HG03066 (cell line): ENCODE measurements around the gene PDP2.

Experiments used
- ATAC-seq: cut with Tn5 transposase; IDR thresholded peaks from one replicate; pipeline ENCODE4 v1.9.1; 2021; ENCODE audit warnings: low read depth; ENCODE audit not compliant: unreplicated experiment

The PDP2 gene

DNA sequence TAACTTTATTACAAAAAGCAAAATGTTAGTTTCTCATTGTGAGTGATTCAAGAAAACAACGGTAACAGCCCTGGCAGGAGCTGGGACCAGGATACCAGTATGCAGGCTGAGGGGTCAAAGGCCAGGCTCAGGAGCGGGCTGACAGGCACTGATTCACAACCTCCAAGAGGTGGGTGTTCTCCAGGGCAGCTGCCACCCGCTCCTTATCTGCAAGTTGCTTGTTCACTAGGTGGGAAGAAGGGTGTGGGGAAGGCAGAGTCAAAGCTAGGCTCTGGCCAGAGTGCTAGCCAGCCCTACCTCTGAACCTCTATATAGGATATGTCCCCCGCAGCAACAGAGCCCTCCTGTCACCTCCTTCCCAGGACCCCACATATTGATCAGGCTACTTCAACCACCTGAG, 51.8 kb downstream of the PDP2 start:
- ATAC-seq: no peak

DNA sequence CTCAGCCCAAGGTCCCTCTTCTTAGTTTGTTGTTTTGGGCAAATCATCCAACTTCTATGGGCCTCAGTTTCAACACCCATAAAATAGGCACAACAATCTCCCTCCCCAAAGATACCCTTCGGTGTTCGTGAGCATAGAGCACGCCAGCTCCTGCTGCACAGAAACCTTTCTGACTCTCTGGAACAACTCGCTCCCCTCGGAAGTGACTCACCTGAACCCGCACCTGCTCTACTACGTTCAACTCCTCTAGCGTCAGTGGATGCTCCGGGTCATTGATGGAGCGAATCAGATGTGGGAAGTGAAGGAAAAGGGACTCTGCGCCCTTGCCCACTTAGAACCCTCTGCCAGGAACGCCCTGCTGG, 53.4 kb downstream of the PDP2 start:
- ATAC-seq: peak; percentile 11

GRCh38 chr16:66934138-66934838, 54.0 kb downstream of the PDP2 start, which contains the start of gene CIAO2B:
Gene CIAO2B, minus strand, starts transcription at chr16:66934402. Its CDS starts 38 bp downstream, at chr16:66934364.
- ATAC-seq: peak; percentile 76

GRCh38 chr16:66934839-66935313, 54.6 kb downstream of the PDP2 start:
- peak; percentile 27 for ATAC-seq

- no peak for ATAC-seq
Observed at GRCh38 chr16:66935314-66936011, 55.1 kb downstream of the PDP2 start, which contains the start of gene CES2. Gene CES2, plus strand, starts transcription at chr16:66935516. Its CDS starts 120 bp downstream, at chr16:66935636.

DNA sequence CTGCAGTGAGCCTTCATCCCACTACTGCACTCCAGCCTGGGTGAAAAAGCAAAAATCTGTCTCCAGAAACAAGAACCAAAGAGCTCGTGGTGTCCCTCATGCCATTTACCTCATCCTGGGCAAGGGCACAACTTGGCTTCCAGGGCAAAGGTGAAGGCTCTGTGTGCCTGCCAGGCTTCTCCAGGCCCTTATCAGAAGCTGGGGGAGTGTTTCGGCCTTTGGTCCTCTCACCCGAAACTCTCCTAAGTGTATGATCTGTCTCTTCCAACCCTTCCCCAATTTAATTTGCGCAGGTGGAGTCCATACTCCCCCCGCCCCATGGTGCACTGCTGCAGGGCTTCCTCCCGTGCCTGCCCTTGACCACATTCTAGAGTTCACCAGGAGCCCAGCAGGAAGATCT, 56.1 kb downstream of the PDP2 start:
- ATAC-seq: no peak

DNA sequence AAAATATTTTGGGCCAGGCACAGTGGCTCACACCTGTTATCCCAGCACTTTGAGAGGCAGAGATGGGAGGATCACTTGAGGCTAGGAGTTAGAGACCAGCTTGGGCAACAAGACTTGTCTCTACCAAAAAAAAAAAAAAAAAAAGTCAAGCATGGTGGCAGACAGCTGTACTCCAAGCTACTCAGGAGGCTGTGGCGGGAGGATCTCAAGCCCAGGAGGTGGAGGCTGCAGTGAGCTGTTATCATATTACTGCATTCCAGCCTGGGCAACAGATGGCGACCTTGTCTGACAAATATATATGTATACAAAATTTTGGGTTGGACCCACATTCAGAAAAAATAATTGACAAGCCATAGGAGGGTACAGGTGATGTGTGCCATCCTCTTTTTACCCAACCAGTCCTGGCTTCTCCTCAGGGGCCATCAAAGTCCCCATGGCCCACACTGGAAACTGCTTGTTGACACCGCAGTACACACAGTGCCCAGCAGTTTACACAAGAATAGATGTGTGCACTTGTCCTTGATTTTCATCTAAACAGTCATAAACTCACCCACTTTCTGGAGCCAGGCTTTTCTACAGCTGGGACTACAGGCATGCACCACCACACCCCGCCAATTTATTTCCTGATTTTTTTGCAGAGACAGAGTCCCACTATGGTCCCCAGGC, 56.7 kb downstream of the PDP2 start:
- ATAC-seq: no peak

DNA sequence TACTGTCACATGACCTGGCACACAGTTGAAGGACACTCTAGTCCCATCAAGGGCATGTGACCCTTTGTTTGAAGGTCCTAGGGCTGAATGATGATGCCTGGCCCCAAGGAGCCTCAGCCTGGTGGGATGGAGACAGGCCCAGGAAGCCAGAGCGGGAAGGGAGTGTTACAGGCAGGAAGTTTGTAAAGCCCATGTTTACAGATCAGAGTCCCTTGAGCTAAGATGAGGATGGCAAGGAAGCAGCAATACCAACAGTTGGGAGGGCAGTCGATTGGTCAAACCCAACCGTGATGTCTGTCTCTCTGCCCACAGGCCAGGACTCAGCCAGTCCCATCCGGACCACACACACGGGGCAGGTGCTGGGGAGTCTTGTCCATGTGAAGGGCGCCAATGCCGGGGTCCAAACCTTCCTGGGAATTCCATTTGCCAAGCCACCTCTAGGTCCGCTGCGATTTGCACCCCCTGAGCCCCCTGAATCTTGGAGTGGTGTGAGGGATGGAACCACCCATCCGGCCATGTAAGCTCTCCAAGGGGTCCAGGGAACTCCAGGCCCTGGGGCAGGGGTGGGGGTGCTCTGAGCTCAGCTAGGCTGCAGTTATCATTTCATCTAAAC, 57.5 kb downstream of the PDP2 start:
- ATAC-seq: no peak

DNA sequence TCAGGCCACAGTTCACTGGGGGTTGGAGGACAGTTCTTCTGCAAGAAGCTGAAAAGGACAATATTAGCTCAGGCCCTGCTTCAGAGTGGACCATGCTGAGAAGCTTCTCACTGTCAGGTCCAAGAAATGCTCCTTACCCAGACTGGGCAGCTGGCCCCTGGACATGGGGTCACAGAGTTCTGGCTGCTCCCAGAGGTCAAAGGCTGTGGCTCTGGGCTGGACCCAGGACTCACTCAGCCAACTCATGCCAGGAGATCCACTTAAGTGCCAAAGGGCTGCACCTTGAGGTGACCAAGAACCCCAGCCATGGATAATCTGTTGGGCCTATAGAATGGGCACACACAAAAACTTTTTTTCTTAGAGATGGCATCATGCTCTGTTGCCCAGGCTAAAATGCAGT, 59.1 kb downstream of the PDP2 start:
- ATAC-seq: no peak

DNA sequence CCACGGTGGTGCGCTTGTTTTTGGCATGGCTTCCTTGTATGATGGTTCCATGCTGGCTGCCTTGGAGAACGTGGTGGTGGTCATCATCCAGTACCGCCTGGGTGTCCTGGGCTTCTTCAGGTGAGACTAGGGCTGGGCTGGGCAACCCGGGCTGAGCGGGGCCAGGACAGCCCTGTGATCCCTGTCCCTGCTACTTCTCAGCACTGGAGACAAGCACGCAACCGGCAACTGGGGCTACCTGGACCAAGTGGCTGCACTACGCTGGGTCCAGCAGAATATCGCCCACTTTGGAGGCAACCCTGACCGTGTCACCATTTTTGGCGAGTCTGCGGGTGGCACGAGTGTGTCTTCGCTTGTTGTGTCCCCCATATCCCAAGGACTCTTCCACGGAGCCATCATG, 59.9 kb downstream of the PDP2 start:
- ATAC-seq: no peak
